GM23338 (cell line): Measurements from ENCODE around the gene PCNT.

Source experiments
- CREB1 ChIP-seq: fragments of 250-450 bp; sonication (Bioruptor Pico); IDR thresholded peaks from 2 replicates; pipeline ENCODE4 v1.5.0; 2020; ENCODE audit warnings: low read depth, mild to moderate bottlenecking, moderate library complexity
- CTCF ChIP-seq, 2 experiments: fragments of 200-600 bp in 1 of 2; sonication (generic) in 1 of 2; conservative IDR thresholded peaks; 2 replicates each; pipeline versions ENCODE4 v1.5.1 to v1.6.1; 2016 to 2017; ENCODE audit warnings: antibody characterized with exemption in 2 of 2, low read depth in 2 of 2, mild to moderate bottlenecking in 2 of 2, moderate library complexity in 1 of 2
- ETS1 ChIP-seq: IDR thresholded peaks from 2 replicates; pipeline ENCODE4 v1.6.1; 2016; ENCODE audit warnings: antibody characterized with exemption
- EZH2 ChIP-seq: fragments of 200-600 bp; sonication (generic); IDR thresholded peaks from one replicate; pipeline ENCODE4 v1.8.0; 2017; ENCODE audit warnings: antibody characterized with exemption, mild to moderate bottlenecking, low read depth; ENCODE audit not compliant: unreplicated experiment
- EZH2phosphoT487 ChIP-seq: fragments of 200-600 bp; sonication (generic); IDR thresholded peaks from one replicate; pipeline ENCODE4 v1.8.1; 2018; ENCODE audit warnings: antibody characterized with exemption; ENCODE audit not compliant: unreplicated experiment
- NANOG ChIP-seq: IDR thresholded peaks from 2 replicates; pipeline ENCODE4 v1.6.1; 2016; ENCODE audit warnings: antibody characterized with exemption, borderline replicate concordance
- POLR2AphosphoS5 ChIP-seq: IDR thresholded peaks from 2 replicates; pipeline ENCODE4 v1.6.1; 2016; ENCODE audit warnings: antibody characterized with exemption, low read depth
- REST ChIP-seq: IDR thresholded peaks from one replicate; pipeline ENCODE4 v1.6.1; 2018; ENCODE audit warnings: antibody characterized with exemption; ENCODE audit not compliant: unreplicated experiment
- ZNF331 ChIP-seq: fragments of 250-450 bp; sonication (Bioruptor Pico); IDR thresholded peaks from 2 replicates; pipeline ENCODE4 v1.5.0; 2020; ENCODE audit warnings: low read depth, mild to moderate bottlenecking, moderate library complexity
- ZNF462 ChIP-seq: fragments of 250-450 bp; sonication (Bioruptor Pico); IDR thresholded peaks from 2 replicates; pipeline ENCODE4 v1.5.0; 2020; ENCODE audit warnings: mild to moderate bottlenecking, moderate library complexity

GRCh38 chr21:46438241-46438640 is 114.3 kb downstream of the PCNT start:
- TF ChIP-seq REST (no peak), CTCF (conservative IDR thresholded peaks at IDR 0.05; ENCODE audit: low read depth in 2 of 2) (no peak), EZH2 (no peak), EZH2phosphoT487 (no peak), CREB1 (CRISPR knock-in tag) (no peak), ETS1 (no peak), POLR2AphosphoS5 (no peak), ZNF331 (CRISPR knock-in tag) (no peak), NANOG (no peak), ZNF462 (CRISPR knock-in tag) (no peak)
